Breast epithelium (tissue), 3 donors: Measurements from ENCODE around the gene CCDC7.

ENCODE experiments used
- CTCF ChIP-seq, 3 donors: fragments of 450-650 bp; IDR thresholded peaks; one replicate each; pipeline ENCODE4 v1.5.1; 2016 to 2017; ENCODE audit warnings: antibody characterized with exemption in 3 of 3, mild to moderate bottlenecking in 3 of 3, moderate library complexity in 3 of 3
- POLR2A ChIP-seq: fragments of 450-650 bp; IDR thresholded peaks from one replicate; pipeline ENCODE4 v1.6.1; 2016; ENCODE audit warnings: antibody characterized with exemption, mild to moderate bottlenecking, moderate library complexity
- POLR2AphosphoS5 ChIP-seq, 3 donors: sonication (generic); formaldehyde crosslinking; IDR thresholded peaks; one replicate each; pipeline ENCODE4 v1.6.1; 2017; ENCODE audit warnings: antibody characterized with exemption in 3 of 3

GRCh38 chr10:32618482-32618881 is 172.5 kb downstream of the CCDC7 start:
- TF ChIP-seq POLR2A (no peak), CTCF (IDR thresholded peaks at IDR 0.05) (no peak), POLR2AphosphoS5 (IDR thresholded peaks at IDR 0.05) (no peak)
